GM18505 (cell line): ENCODE measurements around the gene ASB2.

Experiments used
- ATAC-seq: cut with Tn5 transposase; IDR thresholded peaks from one replicate; pipeline ENCODE4 v1.9.1; 2021; ENCODE audit not compliant: unreplicated experiment
- POLR2A ChIP-seq: IDR thresholded peaks from 4 replicates; pipeline ENCODE4 v1.6.1; 2011; ENCODE audit warnings: borderline replicate concordance; ENCODE audit not compliant: insufficient read depth, insufficient read length; ENCODE audit errors: extremely low read depth

Gene ASB2, protein sequence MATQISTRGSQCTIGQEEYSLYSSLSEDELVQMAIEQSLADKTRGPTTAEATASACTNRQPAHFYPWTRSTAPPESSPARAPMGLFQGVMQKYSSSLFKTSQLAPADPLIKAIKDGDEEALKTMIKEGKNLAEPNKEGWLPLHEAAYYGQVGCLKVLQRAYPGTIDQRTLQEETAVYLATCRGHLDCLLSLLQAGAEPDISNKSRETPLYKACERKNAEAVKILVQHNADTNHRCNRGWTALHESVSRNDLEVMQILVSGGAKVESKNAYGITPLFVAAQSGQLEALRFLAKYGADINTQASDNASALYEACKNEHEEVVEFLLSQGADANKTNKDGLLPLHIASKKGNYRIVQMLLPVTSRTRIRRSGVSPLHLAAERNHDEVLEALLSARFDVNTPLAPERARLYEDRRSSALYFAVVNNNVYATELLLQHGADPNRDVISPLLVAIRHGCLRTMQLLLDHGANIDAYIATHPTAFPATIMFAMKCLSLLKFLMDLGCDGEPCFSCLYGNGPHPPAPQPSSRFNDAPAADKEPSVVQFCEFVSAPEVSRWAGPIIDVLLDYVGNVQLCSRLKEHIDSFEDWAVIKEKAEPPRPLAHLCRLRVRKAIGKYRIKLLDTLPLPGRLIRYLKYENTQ

DNA sequence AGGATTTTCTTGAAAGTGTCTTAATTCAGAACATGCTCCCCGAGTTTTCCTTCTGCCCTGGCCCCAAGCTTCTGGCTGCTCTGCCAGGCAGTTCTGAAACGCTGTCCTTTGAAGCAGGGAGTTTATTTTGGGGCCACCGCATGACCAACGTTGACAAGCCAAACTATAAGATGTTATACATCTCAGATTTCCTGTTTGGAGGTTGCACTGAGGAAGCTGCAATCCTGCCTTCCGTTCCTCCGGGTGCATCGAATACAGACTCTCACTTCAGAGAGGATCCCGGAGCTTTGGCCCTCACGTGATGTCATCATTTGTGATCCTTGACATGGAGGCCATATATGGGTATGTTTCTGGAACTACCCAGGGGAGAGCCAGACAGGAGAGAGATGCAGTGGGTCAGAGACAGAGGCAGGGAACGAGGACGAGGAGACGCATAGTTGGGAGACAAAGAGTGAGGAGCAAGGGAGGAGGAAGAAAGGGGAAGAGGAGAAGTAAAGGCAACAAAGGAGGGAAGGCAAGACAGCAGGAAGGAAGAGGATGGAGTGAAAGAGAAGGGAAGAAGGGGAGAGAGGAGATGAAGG is at the start of gene ASB2:
Gene ASB2, minus strand, starts transcription at position 94 of the 581 bp plus-strand sequence. CDS start 12,031 bp downstream, outside the sequence.
- ATAC-seq = peak; percentile 4
- no peak for TF ChIP-seq POLR2A

DNA sequence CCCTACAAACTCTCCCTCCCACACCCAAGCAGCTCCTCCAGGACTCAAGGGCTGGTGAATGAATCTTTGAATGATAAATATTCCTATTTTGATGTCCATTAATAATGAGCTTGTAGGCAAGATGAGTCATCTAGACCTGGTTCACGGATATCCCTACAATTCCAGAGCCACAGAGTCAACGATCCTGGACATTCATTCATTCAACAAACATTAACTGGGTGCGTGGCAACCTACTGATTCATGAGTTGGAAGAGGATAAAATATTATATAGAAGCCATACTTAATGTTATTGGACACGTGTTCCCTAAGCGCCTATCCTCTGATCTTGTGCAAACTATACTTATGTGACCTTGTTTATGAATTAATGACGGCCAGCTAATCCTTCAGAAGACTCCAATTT is 49.4 kb upstream of the ASB2 start:
- no peak for ATAC-seq
- TF ChIP-seq POLR2A = no peak

DNA sequence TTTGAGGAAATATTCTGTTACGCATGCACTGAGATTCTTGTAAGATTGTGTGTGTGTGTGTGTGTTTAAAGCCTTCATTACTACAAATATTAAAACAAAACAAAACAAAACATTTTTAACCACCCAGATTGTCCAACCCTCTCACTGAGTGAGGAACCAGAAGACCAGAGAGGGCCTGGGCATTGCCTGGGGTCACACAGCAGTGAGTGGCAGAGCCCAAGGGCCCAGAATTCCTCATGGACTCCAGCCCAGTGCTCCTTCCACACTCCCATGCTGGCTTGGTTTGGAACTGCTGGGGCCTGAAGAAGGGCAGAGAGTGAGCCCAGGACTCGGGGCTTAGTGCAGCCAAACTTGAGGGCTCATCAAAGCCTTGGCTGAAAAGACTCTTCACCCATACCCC is 48.2 kb upstream of the ASB2 start:
- no peak for TF ChIP-seq POLR2A
- ATAC-seq = no peak

DNA sequence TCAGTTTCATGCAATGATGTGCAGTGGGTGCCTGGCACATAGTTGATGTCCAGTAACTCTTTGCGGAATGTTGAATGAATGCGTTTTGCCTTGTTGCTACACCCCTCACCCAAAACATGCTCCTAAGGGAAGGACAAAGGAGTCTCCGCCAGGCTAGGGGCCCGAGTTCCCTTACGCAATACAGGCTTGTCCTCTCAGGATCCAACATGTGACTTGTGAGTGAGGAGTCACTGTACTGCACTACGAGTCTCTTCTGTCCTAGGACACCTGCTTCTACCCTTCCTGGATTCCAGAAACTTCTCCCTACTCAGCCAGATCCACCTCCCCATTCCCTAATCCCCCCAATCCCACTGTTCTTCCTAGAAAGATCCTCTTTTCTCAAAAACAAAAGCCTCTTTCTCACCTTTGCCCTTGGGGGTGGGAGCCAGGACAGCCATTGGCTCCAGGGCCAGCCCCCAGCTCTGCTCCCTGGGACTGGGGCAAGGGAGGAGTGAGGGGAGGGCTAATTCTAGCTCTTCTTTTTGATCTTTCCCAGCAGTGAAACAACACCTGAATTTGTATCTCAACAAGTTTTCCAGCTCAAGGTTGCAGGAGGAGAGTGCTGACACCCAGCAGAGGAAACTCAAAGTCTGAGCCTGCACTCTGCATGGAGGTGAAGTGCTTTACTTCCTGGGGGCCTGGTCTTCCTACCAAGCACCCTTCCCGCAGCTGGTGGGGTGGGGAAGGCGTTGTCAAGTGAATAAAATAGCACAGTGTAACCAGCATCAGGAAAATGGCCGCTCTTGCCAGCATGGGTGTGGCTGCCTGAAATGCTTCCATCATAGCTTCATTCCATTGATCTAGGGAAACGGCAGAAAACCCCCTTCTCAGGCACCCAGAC is 46.4 kb upstream of the ASB2 start:
- no peak for ATAC-seq
- TF ChIP-seq POLR2A = no peak

DNA sequence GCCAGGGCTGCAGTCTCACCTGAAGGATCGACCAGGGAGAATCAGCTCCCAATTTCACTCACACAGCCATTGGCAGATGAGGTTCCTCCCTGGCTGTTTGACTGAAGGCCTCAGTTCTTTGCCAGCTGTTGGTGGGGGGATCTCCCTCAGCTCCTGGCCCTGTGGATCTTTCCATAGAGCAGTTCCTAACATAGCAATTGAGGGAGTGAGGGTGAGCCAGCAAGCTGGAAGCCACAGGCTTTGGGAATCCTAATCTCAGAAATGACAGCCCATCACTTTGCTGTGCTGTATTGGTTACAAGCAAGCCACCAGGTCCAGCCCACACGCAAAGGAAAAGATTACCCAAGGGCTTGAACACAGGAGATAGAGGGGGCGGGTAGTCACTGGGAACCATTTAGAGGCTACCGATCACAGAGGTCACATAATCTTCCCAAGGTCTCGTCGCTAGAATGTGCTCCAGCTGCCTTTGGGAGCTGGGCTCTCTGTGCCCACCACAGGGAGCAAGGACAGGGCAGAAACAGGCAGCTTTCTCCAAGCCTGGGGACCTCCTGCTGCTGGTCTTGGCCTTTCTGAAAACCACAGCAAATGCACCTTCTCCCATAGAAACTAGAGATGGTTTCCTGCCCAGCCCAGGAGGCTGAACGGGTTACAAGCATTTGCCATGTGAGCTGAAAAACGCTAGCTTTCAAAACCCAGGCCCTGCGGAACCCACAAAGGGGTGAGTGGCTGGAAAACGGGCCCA is 45.2 kb upstream of the ASB2 start:
- no peak for ATAC-seq
- TF ChIP-seq POLR2A = no peak

DNA sequence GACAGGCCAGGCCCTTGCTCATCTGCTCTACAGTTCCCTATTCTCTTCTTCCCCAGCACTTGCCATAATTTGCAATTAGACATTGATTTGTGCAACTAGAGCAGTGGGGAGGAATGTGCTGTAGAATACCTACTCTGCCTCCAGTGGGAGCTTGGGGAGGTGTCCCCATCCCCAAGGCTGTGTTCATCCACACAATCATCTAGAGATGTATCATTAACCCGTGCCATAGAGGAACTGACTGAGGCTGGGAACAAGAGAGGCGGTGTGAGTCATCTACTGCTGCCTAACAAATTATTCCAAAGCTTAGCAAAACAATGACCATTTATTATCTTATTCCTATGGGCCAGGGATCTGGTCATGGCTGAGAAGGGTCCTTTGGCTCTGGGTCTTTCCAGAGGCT is 44.6 kb upstream of the ASB2 start:
- no peak for TF ChIP-seq POLR2A
- no peak for ATAC-seq

DNA sequence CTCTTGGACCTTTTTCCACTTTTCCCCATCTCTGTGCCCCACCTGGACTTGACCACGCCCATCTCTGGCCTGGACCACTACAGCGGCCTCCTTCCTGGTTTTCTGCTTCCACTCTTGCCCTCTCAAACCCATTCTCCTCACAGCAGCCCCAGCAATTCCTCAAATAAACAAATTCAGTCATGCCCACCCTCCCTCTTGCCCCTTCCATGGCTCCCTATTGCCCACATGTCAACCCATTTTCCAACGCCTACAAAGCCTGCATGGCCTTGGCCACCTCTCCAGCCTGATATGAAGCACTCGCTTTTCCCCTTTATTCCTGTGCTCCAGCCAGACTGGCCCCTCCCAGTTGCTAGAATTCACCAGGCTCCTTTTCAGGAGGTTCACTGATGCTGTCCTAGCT is 43.9 kb upstream of the ASB2 start:
- no peak for TF ChIP-seq POLR2A
- no peak for ATAC-seq

DNA sequence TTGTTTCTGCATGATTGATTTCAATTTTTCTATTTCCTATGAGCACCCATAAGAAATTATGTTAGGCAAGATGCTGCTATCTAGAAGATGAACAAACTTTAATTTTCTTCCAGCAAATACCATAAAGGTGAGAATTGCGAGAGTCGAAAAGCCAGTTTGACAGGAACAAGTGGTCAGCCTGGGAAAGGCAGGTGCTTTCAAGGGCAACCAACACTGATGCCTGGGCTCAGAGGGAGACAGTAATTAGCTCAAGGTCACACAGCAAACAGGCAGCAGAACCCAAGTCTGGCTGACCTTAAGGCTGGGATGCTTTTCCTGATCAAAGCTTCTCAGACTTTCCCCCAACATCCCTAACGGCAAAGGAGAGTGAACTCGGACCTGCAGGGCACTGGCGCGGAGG is 43.0 kb upstream of the ASB2 start:
- ATAC-seq = no peak
- TF ChIP-seq POLR2A = no peak

DNA sequence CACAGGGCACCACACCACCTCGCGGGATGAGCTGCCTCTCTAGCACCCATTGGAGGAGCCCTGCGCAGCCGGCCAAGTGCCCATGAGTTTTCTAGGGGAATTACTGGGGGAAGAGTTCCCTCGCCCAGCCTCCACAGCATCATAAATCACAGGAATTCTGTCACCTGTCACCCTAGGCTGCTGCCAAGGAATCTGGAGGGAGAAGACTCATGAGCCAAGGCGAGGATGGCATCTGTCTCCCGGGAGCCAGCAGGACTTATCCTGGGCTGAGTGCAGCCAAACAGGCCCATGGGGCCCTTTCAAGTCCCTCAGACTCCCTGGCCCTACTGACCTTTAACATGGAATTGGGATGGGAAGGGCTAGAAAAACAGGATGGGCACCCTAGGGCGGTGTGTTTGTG is 41.9 kb upstream of the ASB2 start:
- ATAC-seq = no peak
- no peak for TF ChIP-seq POLR2A

DNA sequence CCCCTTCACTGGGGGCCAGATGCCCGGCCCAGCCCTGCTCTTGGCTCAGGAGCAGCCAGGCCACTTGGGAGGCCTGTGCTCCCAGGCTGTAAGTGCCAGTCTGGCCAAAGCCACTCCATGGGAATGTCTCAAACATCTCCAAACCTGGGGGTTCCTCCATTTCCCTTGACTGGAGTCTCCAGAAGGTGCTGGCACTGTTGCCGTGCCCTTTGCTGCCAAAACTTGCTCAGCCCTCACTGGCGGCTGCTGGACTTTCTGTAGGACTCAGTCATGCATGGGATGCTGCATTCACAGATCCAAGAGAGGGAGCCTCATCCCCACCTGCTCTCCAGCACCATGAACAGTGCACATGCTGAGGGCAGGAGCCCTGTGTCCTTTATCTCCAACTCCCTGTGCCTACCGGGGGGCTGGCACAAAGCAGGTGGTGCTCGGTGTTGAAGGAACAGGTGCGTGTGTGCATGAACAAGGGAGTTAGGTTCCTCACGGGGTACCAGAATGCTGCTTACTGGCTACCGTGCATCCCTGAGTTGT is 40.1 kb upstream of the ASB2 start:
- no peak for ATAC-seq
- TF ChIP-seq POLR2A = no peak

DNA sequence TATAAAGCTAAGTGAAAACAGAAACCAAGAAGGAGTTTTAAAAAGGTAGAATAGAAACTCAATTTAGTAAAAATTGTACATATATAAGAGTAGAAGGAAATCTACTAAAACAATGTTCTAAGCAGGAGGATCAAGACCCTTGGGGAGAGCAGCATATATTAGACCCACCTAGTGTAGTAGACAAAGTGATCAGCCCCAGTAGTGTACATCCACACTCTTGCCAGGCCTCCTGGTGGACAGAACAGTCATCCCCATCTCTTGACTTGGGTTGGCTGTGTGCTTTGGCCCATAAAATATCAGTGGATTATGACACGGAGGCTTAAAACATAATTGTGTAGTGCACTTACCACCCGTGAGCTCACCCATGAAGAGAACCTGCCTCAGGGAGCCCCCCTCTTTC is 38.9 kb upstream of the ASB2 start:
- no peak for TF ChIP-seq POLR2A
- no peak for ATAC-seq

DNA sequence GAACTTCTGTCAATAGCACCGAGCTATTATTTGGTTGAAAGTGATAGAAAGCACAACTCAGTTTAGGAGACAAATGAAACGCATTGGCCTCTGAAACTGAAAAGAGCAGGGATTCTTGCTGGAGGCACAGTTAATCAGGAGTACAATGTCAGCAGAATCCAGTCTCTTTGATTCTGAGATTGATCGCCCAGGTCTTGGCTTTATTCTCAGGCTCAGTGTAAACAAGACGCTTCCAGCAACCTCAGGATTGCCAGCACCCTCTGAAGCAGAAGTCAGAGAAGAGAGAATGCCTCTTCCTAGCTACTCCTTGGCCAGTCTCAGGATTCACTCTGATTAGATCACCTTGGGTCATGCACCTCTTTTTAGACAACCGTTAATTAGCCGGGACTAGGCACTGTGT is 38.0 kb upstream of the ASB2 start:
- no peak for TF ChIP-seq POLR2A
- no peak for ATAC-seq
